ENCODE measurements around the gene PRRC2A. TPM values are rescaled to one million over a fixed set of nuclear protein-coding genes. Genes with fewer than 3 reads are reported as not detected.

The PRRC2A gene
- total RNA-seq, 4 donors from 2014 or later, result 42.8 to 84.9 (median 67.7) TPM

- no peaks in the 10 kb centered on the region for H3K4me1 ChIP-seq
- TF ChIP-seq POLR2A (IDR thresholded peaks at IDR 0.05), result no peak
- no peak for TF ChIP-seq CTCF (IDR thresholded peaks at IDR 0.05)
- no peaks in the 10 kb centered on the region for H3K27me3 ChIP-seq
- intact Hi-C loops (cut with DNase I), result no loop called here
- no peaks in the 10 kb centered on the region for H3K9me3 ChIP-seq
- no peak overlapping the region for H3K4me3 ChIP-seq
- DNase-seq, result no peak
- 66 to 78% methylated on average over 17 to 22 of the region's 27 CpGs for WGBS, 2 donors
- H3K36me3 ChIP-seq, result peaks cover 53 to 100% (median 65%) of the 10 kb centered on the region in 3 donors
- H3K27ac ChIP-seq, result no peak overlapping the region
Measured at GRCh38 chr6:31636698-31637596, 16.4 kb downstream of the PRRC2A start.

- Histone ChIP-seq H3K4me3 (no peak overlapping the region), H3K27ac (no peak overlapping the region), H3K4me1 (no peaks in the 10 kb centered on the region), H3K36me3 (peaks cover 61 to 100% (median 67%) of the 10 kb centered on the region in 3 donors), H3K27me3 (no peaks in the 10 kb centered on the region), H3K9me3 (no peaks in the 10 kb centered on the region)
- intact Hi-C loops (cut with DNase I), result no loop called here
- TF ChIP-seq POLR2A (IDR thresholded peaks at IDR 0.05), result no peak
- 64 to 71% methylated on average over 7 to 8 of the region's 9 CpGs for WGBS, 2 donors
- no peak for DNase-seq
Measured at GRCh38 chr6:31639043-31639442, 18.5 kb downstream of the PRRC2A start.

DNA sequence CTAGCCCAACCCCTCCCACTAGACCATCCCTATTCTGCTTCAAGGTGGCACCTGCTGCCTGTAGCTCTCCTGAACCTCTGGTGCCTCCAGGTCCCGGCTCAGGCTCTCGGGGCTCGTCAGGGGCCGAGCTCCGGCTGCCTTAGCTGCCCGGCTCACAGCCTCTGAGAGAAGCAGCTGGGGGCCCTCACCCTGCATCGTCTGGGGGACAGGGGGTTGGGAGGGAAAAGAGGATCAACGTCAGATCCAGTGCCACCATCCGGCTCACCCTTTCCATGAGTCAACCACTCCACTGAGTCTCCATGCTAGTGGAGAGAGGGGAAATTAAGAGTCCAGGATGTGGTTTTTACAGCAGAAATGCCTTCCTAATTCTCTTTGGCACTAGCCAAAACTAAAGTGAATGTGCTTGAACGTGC, 18.9 kb downstream of the PRRC2A start:
- Histone ChIP-seq H3K9me3 (no peaks in the 10 kb centered on the region), H3K27me3 (no peaks in the 10 kb centered on the region), H3K4me3 (no peak overlapping the region), H3K4me1 (no peaks in the 10 kb centered on the region), H3K27ac (no peak overlapping the region), H3K36me3 (peaks cover 61 to 100% (median 69%) of the 10 kb centered on the region in 3 donors)
- intact Hi-C loops (cut with DNase I), result no loop called here
- 61 to 70% methylated on average over 3 to 4 of the region's 10 CpGs for WGBS, 2 donors
- no peak for DNase-seq
- no peak for TF ChIP-seq CTCF (IDR thresholded peaks at IDR 0.05)
- TF ChIP-seq POLR2A (IDR thresholded peaks at IDR 0.05), result no peak

DNA sequence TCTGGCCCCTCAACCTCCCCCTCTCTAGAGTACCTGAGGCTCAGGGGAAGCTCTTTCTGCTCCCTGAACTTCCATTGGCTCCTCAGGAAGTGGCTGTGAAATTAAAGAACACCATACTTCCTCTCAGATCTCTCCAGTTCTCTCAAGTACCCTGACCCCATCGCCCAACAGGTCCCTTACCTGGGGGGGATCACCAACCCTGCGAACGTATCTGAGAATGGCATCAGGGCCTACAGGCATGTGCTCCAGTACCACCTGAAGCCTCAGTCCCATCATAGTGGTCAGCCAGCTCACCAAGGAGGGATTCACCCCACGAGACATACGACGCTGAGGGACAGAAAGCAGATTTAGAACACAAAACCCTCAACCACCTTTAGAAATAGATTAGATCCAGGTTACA, 20.1 kb downstream of the PRRC2A start:
- no peak overlapping the region for H3K4me3 ChIP-seq
- H3K27ac ChIP-seq, result no peak overlapping the region
- H3K27me3 ChIP-seq, result no peaks in the 10 kb centered on the region
- no peaks in the 10 kb centered on the region for H3K9me3 ChIP-seq
- 98% methylated on average over 5 of the region's 6 CpGs for WGBS, 2 donors
- H3K36me3 ChIP-seq, result peaks cover 61 to 100% (median 70%) of the 10 kb centered on the region in 3 donors
- TF ChIP-seq CTCF (IDR thresholded peaks at IDR 0.05) (no peak), POLR2A (IDR thresholded peaks at IDR 0.05) (no peak)
- no peaks in the 10 kb centered on the region for H3K4me1 ChIP-seq
- intact Hi-C loops (cut with DNase I), result no loop called here
- DNase-seq, result no peak

- no peak for TF ChIP-seq CTCF (IDR thresholded peaks at IDR 0.05)
- no peak for TF ChIP-seq POLR2A (IDR thresholded peaks at IDR 0.05)
- Histone ChIP-seq H3K4me1 (no peaks in the 10 kb centered on the region), H3K27me3 (no peaks in the 10 kb centered on the region), H3K9me3 (no peaks in the 10 kb centered on the region), H3K27ac (no peak overlapping the region), H3K36me3 (peaks cover 54 to 100% (median 70%) of the 10 kb centered on the region in 3 donors), H3K4me3 (no peak overlapping the region)
- no peak for DNase-seq
- WGBS, 2 donors, result 75 to 85% methylated on average over 4 of the region's 4 CpGs
- intact Hi-C loops (cut with DNase I), result no loop called here
Measured at GRCh38 chr6:31641370-31641769, 20.9 kb downstream of the PRRC2A start.
